ENCODE data around the gene NF2.

NF2 gene

DNA sequence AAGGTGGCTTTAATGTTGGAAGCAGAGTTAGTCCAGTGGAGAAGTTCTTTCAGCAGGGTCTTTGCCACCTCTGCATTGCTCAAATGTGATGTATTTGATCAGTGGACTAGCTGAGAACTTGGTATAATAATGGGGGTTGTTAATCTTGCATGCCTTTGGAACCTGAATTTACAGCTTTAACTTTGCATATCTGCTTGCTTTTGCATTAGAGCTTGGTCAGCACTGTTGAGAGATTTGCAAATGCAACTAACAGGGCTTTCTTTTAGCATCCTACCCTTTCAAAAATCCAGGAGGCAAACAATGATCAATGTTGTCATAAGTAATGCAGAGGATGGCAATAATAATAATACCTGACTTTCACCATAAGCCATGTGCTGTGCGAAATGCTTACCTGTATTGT, 48.2 kb downstream of the NF2 start:
- TF ChIP-seq, protein P1, sequence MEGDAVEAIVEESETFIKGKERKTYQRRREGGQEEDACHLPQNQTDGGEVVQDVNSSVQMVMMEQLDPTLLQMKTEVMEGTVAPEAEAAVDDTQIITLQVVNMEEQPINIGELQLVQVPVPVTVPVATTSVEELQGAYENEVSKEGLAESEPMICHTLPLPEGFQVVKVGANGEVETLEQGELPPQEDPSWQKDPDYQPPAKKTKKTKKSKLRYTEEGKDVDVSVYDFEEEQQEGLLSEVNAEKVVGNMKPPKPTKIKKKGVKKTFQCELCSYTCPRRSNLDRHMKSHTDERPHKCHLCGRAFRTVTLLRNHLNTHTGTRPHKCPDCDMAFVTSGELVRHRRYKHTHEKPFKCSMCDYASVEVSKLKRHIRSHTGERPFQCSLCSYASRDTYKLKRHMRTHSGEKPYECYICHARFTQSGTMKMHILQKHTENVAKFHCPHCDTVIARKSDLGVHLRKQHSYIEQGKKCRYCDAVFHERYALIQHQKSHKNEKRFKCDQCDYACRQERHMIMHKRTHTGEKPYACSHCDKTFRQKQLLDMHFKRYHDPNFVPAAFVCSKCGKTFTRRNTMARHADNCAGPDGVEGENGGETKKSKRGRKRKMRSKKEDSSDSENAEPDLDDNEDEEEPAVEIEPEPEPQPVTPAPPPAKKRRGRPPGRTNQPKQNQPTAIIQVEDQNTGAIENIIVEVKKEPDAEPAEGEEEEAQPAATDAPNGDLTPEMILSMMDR (IDR thresholded peaks at IDR 0.05; ENCODE audit: low read depth, low read length, missing control alignments), result no peak

DNA sequence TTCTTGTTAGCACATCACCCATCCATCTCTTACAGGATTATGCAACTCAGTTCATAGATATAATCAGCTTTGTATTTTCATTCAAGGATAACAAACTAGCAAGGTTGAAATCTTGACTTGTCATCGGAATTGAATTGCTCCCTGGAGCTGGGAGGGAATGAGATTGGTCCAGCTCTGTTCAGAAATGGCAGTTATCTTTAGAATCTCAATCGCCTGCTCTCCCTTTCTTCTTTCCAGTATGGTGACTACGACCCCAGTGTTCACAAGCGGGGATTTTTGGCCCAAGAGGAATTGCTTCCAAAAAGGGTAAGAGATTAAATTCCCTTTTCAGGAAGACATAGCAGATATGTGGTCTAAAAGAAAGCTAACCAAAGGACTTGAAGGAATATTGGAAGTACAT, 51.0 kb downstream of the NF2 start:
- TF ChIP-seq, protein P1 (IDR thresholded peaks at IDR 0.05; ENCODE audit: low read depth, low read length, missing control alignments), result no peak
- no peak for DNase-seq (ENCODE audit: low read depth)
- H3K4me3 ChIP-seq (ENCODE audit: low read depth, low read length), result no peak overlapping the region

More for the DNA sequence above, 48.2 kb downstream of the NF2 start:
- DNase-seq (ENCODE audit: low read depth), result no peak
- H3K4me3 ChIP-seq (ENCODE audit: low read depth, low read length), result no peak overlapping the region

DNA sequence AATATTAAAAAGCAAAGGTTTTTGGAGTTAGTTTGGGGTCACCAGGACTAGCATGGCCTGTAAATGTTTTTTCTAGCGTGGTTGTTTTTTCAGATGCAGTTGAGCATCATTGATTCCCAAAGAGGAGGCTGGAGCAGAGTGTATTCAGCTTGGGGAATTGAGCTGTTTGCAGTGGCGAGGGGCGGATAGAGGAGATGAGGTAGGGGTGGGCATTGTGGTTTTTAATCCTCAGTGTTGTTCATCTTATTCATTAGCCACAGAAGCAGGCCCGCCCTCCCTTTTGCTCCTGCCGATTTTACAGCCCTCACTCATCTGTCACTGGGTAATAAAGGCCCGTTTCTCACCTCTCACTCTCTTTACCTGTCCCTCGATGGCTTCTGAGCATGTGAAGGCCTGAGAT, 51.4 kb downstream of the NF2 start:
- H3K4me3 ChIP-seq (ENCODE audit: low read depth, low read length), result no peak overlapping the region
- TF ChIP-seq, protein P1 (IDR thresholded peaks at IDR 0.05; ENCODE audit: low read depth, low read length, missing control alignments), result no peak
- DNase-seq (ENCODE audit: low read depth), result no peak

DNA sequence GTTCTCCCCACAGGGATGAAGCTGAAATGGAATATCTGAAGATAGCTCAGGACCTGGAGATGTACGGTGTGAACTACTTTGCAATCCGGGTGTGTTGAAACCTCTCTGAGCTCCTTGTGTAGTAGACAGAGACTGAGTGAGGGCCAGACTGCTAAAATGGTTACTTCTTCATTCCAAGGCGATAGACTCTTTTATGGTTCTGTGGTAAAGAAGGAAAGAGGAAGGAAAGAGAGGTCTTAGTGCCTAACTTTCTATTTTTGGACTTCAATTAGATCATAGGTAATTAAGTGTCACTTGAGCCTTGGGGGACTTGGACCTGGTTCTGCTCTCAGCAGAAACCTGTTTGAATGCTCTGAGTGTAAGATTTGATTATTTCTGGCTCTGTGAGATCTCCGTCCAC, 54.7 kb downstream of the NF2 start:
- H3K4me3 ChIP-seq (ENCODE audit: low read depth, low read length), result no peak overlapping the region
- TF ChIP-seq, protein P1 (IDR thresholded peaks at IDR 0.05; ENCODE audit: low read depth, low read length, missing control alignments), result no peak
- DNase-seq (ENCODE audit: low read depth), result no peak

DNA sequence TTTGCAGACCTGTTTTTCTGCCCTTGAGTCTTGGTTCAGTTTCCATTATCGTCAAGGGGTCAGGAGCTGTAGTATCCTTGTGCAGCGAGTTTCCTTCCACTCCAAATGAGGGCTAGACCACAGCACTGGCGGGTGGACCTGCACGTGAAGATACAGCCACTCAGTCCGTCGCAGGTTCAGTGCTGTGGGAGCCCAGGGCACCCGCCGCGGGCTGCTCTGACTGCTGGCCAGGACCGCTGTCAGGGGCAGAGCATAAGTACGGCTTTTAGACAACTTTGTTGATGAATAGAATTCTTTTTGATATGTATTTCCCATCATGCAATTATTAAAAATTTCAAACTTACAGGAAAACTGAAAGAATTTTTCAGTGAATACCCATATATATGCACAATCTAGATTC, 56.6 kb downstream of the NF2 start:
- H3K4me3 ChIP-seq (ENCODE audit: low read depth, low read length), result no peak overlapping the region
- DNase-seq (ENCODE audit: low read depth), result no peak
- TF ChIP-seq, protein P1 (IDR thresholded peaks at IDR 0.05; ENCODE audit: low read depth, low read length, missing control alignments), result no peak

DNA sequence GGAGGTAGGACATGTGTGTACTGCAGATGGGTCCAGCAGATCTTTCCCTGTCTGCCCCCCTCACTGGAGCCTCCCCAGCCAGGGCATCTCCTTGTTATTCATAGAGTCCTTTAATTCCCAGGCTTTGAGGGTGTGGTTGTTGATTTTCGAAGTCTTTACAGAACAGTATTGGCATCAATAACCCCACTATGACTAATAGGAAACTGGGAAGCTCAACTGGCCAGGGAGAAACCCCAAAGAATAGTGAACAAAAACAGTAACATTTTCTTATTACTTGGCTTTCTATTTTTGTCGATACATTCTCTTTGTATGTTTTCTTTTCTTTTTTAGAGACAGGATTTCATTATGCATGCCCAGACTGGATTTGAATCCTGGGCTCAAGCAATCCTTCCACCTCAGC, 57.9 kb downstream of the NF2 start:
- TF ChIP-seq, protein P1 (IDR thresholded peaks at IDR 0.05; ENCODE audit: low read depth, low read length, missing control alignments), result no peak
- H3K4me3 ChIP-seq (ENCODE audit: low read depth, low read length), result no peak overlapping the region
- DNase-seq (ENCODE audit: low read depth), result no peak

DNA sequence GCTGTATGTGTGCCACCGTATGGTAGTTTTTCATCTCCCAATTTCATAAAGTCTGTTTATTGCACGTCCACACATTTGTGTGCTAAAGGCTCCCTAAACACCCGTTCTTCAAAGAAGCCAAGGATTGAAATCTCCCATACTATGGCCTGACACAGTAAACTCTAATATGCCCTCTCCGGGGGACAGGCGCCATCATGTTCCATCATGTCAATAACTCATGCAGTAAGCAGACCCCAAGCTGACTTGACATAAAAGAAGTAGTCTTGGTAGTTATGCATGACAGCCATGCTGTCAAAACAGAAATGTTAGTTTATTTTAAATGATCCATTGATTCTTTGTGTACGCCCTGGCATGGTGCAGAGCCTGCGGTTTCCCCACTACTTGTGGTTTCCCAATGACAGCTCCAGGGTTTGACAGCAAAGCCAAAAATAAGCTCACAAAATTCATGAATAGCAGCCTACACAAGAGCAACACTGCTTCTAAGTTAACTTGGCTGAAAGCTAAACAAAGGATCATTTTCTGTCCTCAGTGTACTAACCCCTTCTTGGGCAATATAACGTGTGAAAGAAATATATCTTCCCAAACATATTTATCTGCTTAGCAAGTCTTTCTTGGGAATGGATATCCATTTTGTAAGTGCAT, 59.9 kb downstream of the NF2 start:
- no peak overlapping the region for H3K4me3 ChIP-seq (ENCODE audit: low read depth, low read length)
- TF ChIP-seq, protein P1 (IDR thresholded peaks at IDR 0.05; ENCODE audit: low read depth, low read length, missing control alignments), result no peak
- no peak for DNase-seq (ENCODE audit: low read depth)

All from GM12864 (cell line).